CD4-positive, alpha-beta T cell (primary cell): ENCODE results near the gene LEMD2. TPM values are rescaled to one million over a fixed set of nuclear protein-coding genes. Genes with fewer than 3 reads are reported as not detected.
A peak's percentile ranks its signal among the peaks of the same experiment; 100 is the strongest.

Experiments
- ATAC-seq: fragments of 200-7000 bp; cut with Tn5 transposase; one replicate; pipeline ENCODE4 v1.10.0; 2022; ENCODE audit warnings: mild to moderate bottlenecking; ENCODE audit not compliant: poor library complexity
- CTCF ChIA-PET: fragments of 350-600 bp; sonication (Branson Sonifier 250); formaldehyde crosslinking; loops from one replicate; lab custom pipeline; 2021; ENCODE audit warnings: antibody characterized with exemption, inconsistent platforms; lab: Charles Lee
- POLR2A ChIA-PET: fragments of 350-600 bp; sonication (Branson Sonifier 250); formaldehyde crosslinking; loops from one replicate; lab custom pipeline; 2021; ENCODE audit warnings: antibody characterized with exemption, inconsistent platforms; lab: Charles Lee
- DNase-seq, 14 experiments: peaks; one replicate each; pipeline ENCODE4 v3.0.0-alpha.2; 2013 to 2020; ENCODE audit warnings: mixed read lengths in 2 of 14
- H3K27ac ChIP-seq, 2 donors: one replicate each; pipeline versions ENCODE4 v1.5.1 to v1.7.0; 2013; ENCODE audit warnings: low read length in 2 of 2, low read depth in 1 of 2, mild to moderate bottlenecking in 1 of 2
- H3K27me3 ChIP-seq, 2 experiments: 1 replicate in 1 of 2; 2 replicates in 1 of 2; pipeline versions ENCODE4 v1.6.1 to v1.7.0; 2013; ENCODE audit warnings: low read length in 2 of 2, control low read depth in 1 of 2, mild to moderate bottlenecking in 1 of 2, moderate library complexity in 1 of 2; ENCODE audit not compliant: insufficient read depth in 2 of 2, control insufficient read depth in 1 of 2
- H3K36me3 ChIP-seq: one replicate; pipeline ENCODE4 v1.6.1; 2013; ENCODE audit warnings: low read length, control low read depth; ENCODE audit not compliant: insufficient read depth
- H3K4me1 ChIP-seq: one replicate; pipeline ENCODE4 v1.6.1; 2013; ENCODE audit warnings: low read length, control low read depth; ENCODE audit not compliant: insufficient read depth
- H3K4me3 ChIP-seq: one replicate; pipeline ENCODE4 v1.5.1; 2013; ENCODE audit warnings: mild to moderate bottlenecking, low read length, moderate library complexity
- H3K9me3 ChIP-seq, 2 experiments: 1 replicate in 1 of 2; 2 replicates in 1 of 2; pipeline versions ENCODE4 v1.6.1 to v1.7.0; 2013; ENCODE audit warnings: low read length in 2 of 2, mild to moderate bottlenecking in 2 of 2, control low read depth in 1 of 2, moderate library complexity in 1 of 2; ENCODE audit not compliant: control insufficient read depth in 1 of 2, insufficient read depth in 1 of 2
- H3K27ac Mint-ChIP-seq: one replicate; pipeline ENCODE4 v1.8.0; 2020; ENCODE audit warnings: mixed read lengths
- H3K27me3 Mint-ChIP-seq: one replicate; pipeline ENCODE4 v1.8.0; 2021; ENCODE audit warnings: mixed read lengths
- H3K36me3 Mint-ChIP-seq: one replicate; pipeline ENCODE4 v1.8.0; 2021; ENCODE audit warnings: low read depth, mixed read lengths
- H3K4me1 Mint-ChIP-seq: one replicate; pipeline ENCODE4 v1.8.0; 2021; ENCODE audit warnings: low read depth, mixed read lengths
- H3K4me3 Mint-ChIP-seq: one replicate; pipeline ENCODE4 v1.8.0; 2020; ENCODE audit warnings: mild to moderate bottlenecking, mixed read lengths
- H3K9me3 Mint-ChIP-seq: one replicate; pipeline ENCODE4 v1.8.0; 2020; ENCODE audit warnings: mixed read lengths
- intact Hi-C, 2 experiments: fragments of 100-400 bp; cut with DNase I in 1 of 2; cut with micrococcal nuclease in 1 of 2; formaldehyde crosslinking; loops; one replicate each; pipeline versions ENCODE4 v1.15.1 to v1.9.0; 2023 to 2025; cut with DNase I, micrococcal nuclease
- total RNA-seq, 174 experiments: library from RNA in 2 of 174; stranded (reverse) in 2 of 174; gene quantifications; one replicate each; pipeline ENCODE4 v1.2.3 and lab custom pipeline; 2021 to 2026
- TF ChIP-seq, protein P1 (sequence below): fragments of 200-600 bp; IDR thresholded peaks from one replicate; pipeline ENCODE4 v1.8.0; 2022; ENCODE audit warnings: antibody characterized with exemption, mild to moderate bottlenecking

LEMD2 gene
- total RNA-seq, 2 experiments from 2014 or later: 122 to 124 TPM

DNA sequence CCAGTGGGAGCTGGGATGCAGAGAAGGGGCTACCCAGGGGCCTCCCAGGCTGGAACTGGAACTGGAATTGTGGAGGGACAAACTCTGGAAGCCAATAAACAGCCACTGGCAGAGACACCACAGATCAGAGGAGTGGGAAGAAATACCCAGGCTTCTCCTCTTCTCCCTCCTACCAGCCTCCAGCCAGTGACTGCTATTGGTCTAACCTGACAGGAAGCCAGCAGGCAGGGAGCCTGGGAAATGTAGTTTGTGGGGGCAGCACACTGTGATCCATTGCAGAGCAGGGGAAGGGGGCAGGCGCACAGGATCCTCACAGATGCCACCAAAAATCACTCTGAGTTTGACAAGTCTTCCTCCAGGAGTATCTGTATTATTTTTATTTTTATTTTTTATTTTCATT, 26.9 kb upstream of the LEMD2 start:
- POLR2A ChIA-PET: no interaction called here
- Mint-ChIP-seq H3K4me1 (no peaks in the 10 kb centered on the region), H3K4me3 (no peak overlapping the region), H3K9me3 (no peaks in the 10 kb centered on the region), H3K27me3 (peaks cover 53% of the 10 kb centered on the region), H3K27ac (no peak overlapping the region), H3K36me3 (no peaks in the 10 kb centered on the region)
- intact Hi-C loops: no loop called here
- Histone ChIP-seq H3K4me3 (no peak overlapping the region), H3K27me3 (peaks cover 34 to 36% of the 10 kb centered on the region in 2 experiments), H3K27ac (no peak overlapping the region), H3K9me3 (peaks cover 0 to 6% of the 10 kb centered on the region in 2 experiments), H3K36me3 (no peaks in the 10 kb centered on the region), H3K4me1 (peaks cover 1% of the 10 kb centered on the region)
- ATAC-seq (no peak), DNase-seq (peak in 4 of 14 experiments; percentile 11 to 34 (median 13))
- TF ChIP-seq, protein P1, sequence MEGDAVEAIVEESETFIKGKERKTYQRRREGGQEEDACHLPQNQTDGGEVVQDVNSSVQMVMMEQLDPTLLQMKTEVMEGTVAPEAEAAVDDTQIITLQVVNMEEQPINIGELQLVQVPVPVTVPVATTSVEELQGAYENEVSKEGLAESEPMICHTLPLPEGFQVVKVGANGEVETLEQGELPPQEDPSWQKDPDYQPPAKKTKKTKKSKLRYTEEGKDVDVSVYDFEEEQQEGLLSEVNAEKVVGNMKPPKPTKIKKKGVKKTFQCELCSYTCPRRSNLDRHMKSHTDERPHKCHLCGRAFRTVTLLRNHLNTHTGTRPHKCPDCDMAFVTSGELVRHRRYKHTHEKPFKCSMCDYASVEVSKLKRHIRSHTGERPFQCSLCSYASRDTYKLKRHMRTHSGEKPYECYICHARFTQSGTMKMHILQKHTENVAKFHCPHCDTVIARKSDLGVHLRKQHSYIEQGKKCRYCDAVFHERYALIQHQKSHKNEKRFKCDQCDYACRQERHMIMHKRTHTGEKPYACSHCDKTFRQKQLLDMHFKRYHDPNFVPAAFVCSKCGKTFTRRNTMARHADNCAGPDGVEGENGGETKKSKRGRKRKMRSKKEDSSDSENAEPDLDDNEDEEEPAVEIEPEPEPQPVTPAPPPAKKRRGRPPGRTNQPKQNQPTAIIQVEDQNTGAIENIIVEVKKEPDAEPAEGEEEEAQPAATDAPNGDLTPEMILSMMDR: no peak
- CTCF ChIA-PET: no interaction called here

GRCh38 chr6:33813990-33814985, 25.4 kb upstream of the LEMD2 start:
- DNase-seq: no peak
- Mint-ChIP-seq H3K27me3 (peaks cover 62% of the 10 kb centered on the region), H3K4me3 (no peak overlapping the region), H3K9me3 (no peaks in the 10 kb centered on the region), H3K4me1 (peaks cover 2% of the 10 kb centered on the region), H3K36me3 (no peaks in the 10 kb centered on the region), H3K27ac (no peak overlapping the region)
- Histone ChIP-seq H3K27me3 (peaks cover 39 to 41% of the 10 kb centered on the region in 2 experiments), H3K36me3 (no peaks in the 10 kb centered on the region), H3K9me3 (peaks cover 0 to 6% of the 10 kb centered on the region in 2 experiments), H3K27ac (no peak overlapping the region), H3K4me3 (no peak overlapping the region), H3K4me1 (no peaks in the 10 kb centered on the region)
- TF ChIP-seq, protein P1: no peak
- intact Hi-C loops: no loop called here
- ChIA-PET POLR2A (no interaction called here), CTCF (no interaction called here)
- ATAC-seq: no peak

DNA sequence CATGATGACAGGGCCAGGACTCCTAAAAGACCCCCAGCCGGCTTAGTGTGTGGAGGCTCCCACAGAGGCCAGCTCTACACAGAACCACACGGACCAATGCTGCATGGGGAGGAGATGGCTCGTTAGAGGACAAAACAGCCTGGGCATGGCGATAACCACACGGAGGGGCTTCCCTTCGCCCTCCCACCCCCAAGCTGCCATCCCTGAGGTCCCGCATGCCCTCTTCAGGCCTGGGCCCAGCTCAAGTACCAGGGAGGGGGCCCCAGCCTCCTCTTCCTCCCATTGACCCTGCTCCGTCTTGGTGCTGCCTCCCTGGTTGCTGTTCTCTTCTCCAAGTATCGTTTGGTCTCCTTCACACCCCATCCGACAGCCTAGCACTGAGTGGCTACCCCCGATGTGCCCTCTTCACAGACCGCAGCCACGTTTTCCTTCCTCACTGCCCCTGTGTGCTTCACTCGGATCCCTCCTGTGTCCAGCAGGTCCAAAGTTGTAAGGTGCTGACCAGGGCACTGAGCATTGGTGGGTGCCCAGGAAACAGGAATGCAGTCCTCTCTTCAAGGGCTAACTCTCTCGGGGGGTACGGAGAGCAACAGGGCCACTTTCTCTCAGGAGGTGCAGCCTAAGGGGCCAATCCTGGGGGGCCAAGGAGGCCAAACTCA, 24.4 kb upstream of the LEMD2 start:
- H3K27ac ChIP-seq: no peak overlapping the region
- peaks cover 43 to 48% of the 10 kb centered on the region in 2 experiments for H3K27me3 ChIP-seq
- intact Hi-C loops: no loop called here
- CTCF ChIA-PET: interaction anchor here (2.1 kb wide), 1 partner anchor 42 kb away, joined by 6 read pairs; no protein-coding TSS in a partner anchor
- peaks cover under 1% of the 10 kb centered on the region for H3K4me1 ChIP-seq
- Mint-ChIP-seq H3K27ac (no peak overlapping the region), H3K27me3 (peaks cover 68% of the 10 kb centered on the region), H3K36me3 (no peaks in the 10 kb centered on the region), H3K4me1 (peaks cover 11% of the 10 kb centered on the region), H3K4me3 (no peak overlapping the region), H3K9me3 (no peaks in the 10 kb centered on the region)
- POLR2A ChIA-PET: no interaction called here
- no peaks in the 10 kb centered on the region for H3K36me3 ChIP-seq
- no peak for ATAC-seq
- H3K4me3 ChIP-seq: no peak overlapping the region
- H3K9me3 ChIP-seq: peaks cover 0 to 6% of the 10 kb centered on the region in 2 experiments
- TF ChIP-seq, protein P1: no peak
- no peak for DNase-seq
